Central memory CD4-positive, alpha-beta T cell (primary cell): Measurements from ENCODE around the gene UNC45B.
"Not testable (repeated sequence)": the region's sequence is repeated elsewhere in the genome, so short reads cannot be mapped to it uniquely, and the experiment has no call there.

Source experiments
- DNase-seq: peaks from one replicate; pipeline ENCODE4 v3.0.0; 2022
- total RNA-seq, 3 experiments: gene quantifications; one replicate each; lab custom pipeline; 2026; lab: John Stamatoyannopoulos, UW

Gene UNC45B
- total RNA-seq = 0 to 3.9 (median 0.22) reads per million in 3 experiments

- DNase-seq = no peak
Observed at GRCh38 chr17:35147375-35147905, at the start of gene UNC45B. Gene UNC45B, plus strand, starts transcription at chr17:35147817. Its CDS starts 447 bp downstream, at chr17:35148264.

- no peak for DNase-seq
Observed at GRCh38 chr17:35099908-35100307, 47.7 kb upstream of the UNC45B start.

- DNase-seq = no peak
Observed at GRCh38 chr17:35101036-35101435, 46.6 kb upstream of the UNC45B start.

- no peak for DNase-seq
Observed at GRCh38 chr17:35101725-35102124, 45.9 kb upstream of the UNC45B start.

GRCh38 chr17:35103271-35103670, 44.3 kb upstream of the UNC45B start:
- DNase-seq = no peak

- no peak for DNase-seq
Observed at GRCh38 chr17:35104844-35105450, 42.7 kb upstream of the UNC45B start.

GRCh38 chr17:35110791-35111190, 36.8 kb upstream of the UNC45B start:
- not testable (repeated sequence) for DNase-seq

GRCh38 chr17:35116845-35117244, 30.8 kb upstream of the UNC45B start:
- no peak for DNase-seq

GRCh38 chr17:35117984-35118383, 29.6 kb upstream of the UNC45B start:
- DNase-seq = peak; percentile 15

- DNase-seq = peak; percentile 76
Observed at GRCh38 chr17:35119370-35120165, 28.0 kb upstream of the UNC45B start, which contains the start of gene RAD51D. Gene RAD51D, minus strand, starts transcription at chr17:35119860. Its CDS starts 247 bp downstream, at chr17:35119613.

- DNase-seq = no peak
Observed at GRCh38 chr17:35121315-35121714, 26.3 kb upstream of the UNC45B start, which contains the start of gene FNDC8. Gene FNDC8, plus strand, starts transcription at chr17:35121615. Its CDS starts 79 bp downstream, at chr17:35121694.

- no peak for DNase-seq
Observed at GRCh38 chr17:35127751-35128514, 19.7 kb upstream of the UNC45B start.

- no peak for DNase-seq
Observed at GRCh38 chr17:35129154-35129972, 18.3 kb upstream of the UNC45B start.

GRCh38 chr17:35129973-35130351, 17.7 kb upstream of the UNC45B start:
- no peak for DNase-seq

GRCh38 chr17:35130392-35130791, 17.2 kb upstream of the UNC45B start:
- no peak for DNase-seq

GRCh38 chr17:35132099-35132498, 15.5 kb upstream of the UNC45B start:
- no peak for DNase-seq

- no peak for DNase-seq
Observed at GRCh38 chr17:35132816-35133550, 14.6 kb upstream of the UNC45B start.

- DNase-seq = no peak
Observed at GRCh38 chr17:35135322-35135721, 12.3 kb upstream of the UNC45B start.

GRCh38 chr17:35138218-35138617, 9.4 kb upstream of the UNC45B start:
- DNase-seq = no peak

- DNase-seq = peak; percentile 83
Observed at GRCh38 chr17:35141681-35142466, 5.7 kb upstream of the UNC45B start, which contains the start of gene NLE1. Gene NLE1, minus strand, starts transcription at chr17:35142303. Its CDS starts 28 bp downstream, at chr17:35142275.

- no peak for DNase-seq
Observed at GRCh38 chr17:35142467-35142796, 5.2 kb upstream of the UNC45B start.
